ENCODE measurements around the gene APOBEC2.
A peak's percentile ranks its signal among the peaks of the same experiment; 100 is the strongest.

The APOBEC2 gene

GRCh38 chr6:41037107-41037900 is 15.7 kb upstream of the APOBEC2 start:
- DNase-seq (ENCODE audit: insufficient read length, low spot score) (no peak), FAIRE-seq (no peak)

- DNase-seq (ENCODE audit: insufficient read length, low spot score) (no peak), FAIRE-seq (no peak)
Measured at GRCh38 chr6:41038205-41038604, 14.8 kb upstream of the APOBEC2 start.

DNA sequence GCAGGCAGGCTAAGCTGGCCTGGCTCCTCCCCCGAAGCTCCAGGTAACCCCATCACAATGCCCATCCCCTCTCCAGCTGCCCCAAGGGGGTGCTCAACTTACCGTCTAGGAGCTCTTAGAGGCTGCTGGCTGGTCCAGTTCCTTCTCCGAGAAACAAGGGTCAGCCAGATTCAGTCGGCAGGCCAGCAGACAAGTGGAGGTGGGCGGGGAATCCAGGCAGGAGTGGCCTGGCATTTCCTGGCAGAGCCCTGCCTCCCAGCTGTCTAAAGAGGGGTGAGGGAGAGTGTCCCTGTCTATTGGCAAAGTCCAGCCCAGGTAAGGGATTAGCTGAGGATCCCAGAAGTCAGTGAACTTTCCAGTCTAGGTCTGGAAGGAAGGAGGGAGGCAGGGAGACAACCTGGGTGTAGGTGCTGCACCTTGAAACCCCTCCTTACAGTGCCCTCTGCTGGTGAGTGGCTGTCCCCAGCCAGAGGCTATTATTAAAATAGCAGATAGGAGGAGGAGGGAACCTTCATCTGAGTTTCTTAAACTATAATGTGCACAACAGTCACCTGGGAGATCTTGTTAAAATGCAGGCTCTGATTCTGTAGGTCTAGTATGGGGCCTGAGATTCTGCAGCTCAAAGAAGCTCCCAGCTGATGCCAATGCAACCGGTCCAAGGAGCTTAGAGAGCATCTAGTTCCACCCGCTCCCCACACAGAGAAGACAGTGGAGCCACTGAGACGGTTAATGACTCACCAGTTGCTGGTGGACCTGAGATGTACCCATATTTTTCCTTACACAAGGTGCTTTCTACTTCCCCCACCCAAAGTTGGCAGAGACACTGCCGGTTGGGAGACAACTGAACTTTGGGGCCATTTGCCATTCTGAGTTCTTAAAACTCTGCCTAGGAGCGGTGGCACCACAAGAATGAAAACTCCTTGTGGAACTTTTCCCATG is 13.7 kb upstream of the APOBEC2 start, which contains the start of gene UNC5CL:
Gene UNC5CL (minus strand): TSS at position 162 of the 939 bp plus-strand sequence. CDS start 4,147 bp downstream, outside the sequence.
- FAIRE-seq (peak; percentile 67), DNase-seq (ENCODE audit: insufficient read length, low spot score) (peak; percentile 50)

GRCh38 chr6:41040101-41040939 is 12.7 kb upstream of the APOBEC2 start:
- DNase-seq (ENCODE audit: insufficient read length, low spot score), result peak; percentile 20
- peak; percentile 35 for FAIRE-seq

- FAIRE-seq (no peak), DNase-seq (ENCODE audit: insufficient read length, low spot score) (no peak)
Measured at GRCh38 chr6:41040940-41041536, 12.0 kb upstream of the APOBEC2 start.

GRCh38 chr6:41042226-41043055 is 10.6 kb upstream of the APOBEC2 start, which contains the start of gene TSPO2:
TSPO2 (plus strand) TSS chr6:41042467; CDS start chr6:41042986, 519 bp downstream.
- DNase-seq (ENCODE audit: insufficient read length, low spot score), result no peak
- FAIRE-seq, result no peak

DNA sequence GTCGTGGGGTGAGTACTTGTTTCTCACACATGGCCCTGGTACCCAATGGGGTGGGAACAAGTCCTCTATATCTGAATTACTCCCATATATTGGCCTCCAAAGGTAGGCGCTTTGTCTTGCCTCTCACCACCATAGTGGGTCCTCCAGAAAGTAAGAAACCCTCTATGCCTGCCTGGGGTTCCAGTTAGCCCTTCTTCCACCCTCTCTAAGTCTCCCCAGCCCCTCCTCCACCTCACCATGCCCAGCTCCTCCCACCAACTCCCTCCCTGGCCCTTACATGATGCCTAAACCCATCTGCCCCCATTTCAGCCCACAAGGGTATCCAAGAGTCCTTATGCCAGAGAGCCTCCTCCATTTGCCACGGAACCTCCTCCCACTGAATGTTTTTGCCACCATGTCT is 9.9 kb upstream of the APOBEC2 start:
- DNase-seq (ENCODE audit: insufficient read length, low spot score), result no peak
- no peak for FAIRE-seq

DNA sequence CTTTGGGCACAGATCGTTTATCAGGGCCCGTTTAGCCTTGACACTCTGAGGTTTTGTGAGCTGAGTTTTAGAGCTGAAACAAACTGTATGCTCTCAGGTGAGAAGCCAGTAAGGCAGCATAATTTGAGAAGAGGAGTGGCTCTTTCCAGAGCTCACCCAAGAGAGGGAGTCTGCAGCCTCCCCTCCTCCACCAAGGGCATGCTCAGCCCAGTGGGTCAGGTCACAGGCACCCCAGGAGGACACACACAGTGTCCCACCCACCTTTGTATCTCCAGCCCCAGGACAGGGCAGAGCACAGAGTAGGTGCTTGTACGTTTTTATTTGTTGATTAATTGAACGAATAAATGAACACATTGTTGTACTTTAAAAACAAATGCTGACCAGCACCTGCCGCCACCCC is 7.3 kb upstream of the APOBEC2 start:
- no peak for FAIRE-seq

DNA sequence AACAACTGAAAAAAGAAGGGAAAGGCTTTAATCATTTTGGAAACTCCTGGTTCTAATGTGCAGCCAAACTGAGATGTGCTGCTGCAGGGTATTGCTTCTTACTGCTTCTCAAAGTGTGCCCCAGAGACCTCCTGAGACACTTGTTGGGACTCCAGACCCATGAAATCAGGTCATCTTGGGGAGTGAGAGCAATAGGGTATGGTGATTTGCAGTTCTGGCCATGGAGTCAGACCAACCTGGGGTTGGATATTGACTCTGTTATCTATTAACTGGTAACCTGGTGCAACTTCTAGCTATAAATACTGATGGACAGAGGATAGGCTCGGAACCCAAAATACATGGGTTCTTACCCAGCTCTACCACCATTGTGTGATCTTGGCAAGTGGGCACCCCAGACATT is 6.9 kb upstream of the APOBEC2 start:
- DNase-seq (ENCODE audit: insufficient read length, low spot score) (no peak), FAIRE-seq (no peak)

More for the DNA sequence above, 7.3 kb upstream of the APOBEC2 start:
- DNase-seq (ENCODE audit: insufficient read length, low spot score), result no peak

DNA sequence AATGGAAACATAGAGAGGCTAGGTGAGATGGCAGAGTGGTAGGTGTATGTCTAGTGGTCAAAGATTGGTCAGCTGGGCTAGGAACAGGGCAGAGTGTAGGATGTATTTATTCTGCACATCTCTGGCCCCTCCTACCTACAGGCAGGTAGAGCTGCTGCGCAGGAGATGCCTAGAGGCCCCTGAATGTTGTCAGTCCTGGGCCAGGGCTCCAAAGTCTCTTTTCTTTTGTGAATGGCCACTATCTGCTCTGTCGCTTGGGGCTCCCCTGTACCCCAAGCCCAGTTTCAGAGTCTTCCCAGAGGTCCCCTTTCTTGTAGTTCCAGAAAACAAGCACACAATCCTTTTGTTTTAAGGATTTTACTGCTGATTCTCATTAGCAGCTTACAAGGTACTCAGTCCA is 5.7 kb upstream of the APOBEC2 start:
- DNase-seq (ENCODE audit: insufficient read length, low spot score), result no peak
- FAIRE-seq, result no peak

DNA sequence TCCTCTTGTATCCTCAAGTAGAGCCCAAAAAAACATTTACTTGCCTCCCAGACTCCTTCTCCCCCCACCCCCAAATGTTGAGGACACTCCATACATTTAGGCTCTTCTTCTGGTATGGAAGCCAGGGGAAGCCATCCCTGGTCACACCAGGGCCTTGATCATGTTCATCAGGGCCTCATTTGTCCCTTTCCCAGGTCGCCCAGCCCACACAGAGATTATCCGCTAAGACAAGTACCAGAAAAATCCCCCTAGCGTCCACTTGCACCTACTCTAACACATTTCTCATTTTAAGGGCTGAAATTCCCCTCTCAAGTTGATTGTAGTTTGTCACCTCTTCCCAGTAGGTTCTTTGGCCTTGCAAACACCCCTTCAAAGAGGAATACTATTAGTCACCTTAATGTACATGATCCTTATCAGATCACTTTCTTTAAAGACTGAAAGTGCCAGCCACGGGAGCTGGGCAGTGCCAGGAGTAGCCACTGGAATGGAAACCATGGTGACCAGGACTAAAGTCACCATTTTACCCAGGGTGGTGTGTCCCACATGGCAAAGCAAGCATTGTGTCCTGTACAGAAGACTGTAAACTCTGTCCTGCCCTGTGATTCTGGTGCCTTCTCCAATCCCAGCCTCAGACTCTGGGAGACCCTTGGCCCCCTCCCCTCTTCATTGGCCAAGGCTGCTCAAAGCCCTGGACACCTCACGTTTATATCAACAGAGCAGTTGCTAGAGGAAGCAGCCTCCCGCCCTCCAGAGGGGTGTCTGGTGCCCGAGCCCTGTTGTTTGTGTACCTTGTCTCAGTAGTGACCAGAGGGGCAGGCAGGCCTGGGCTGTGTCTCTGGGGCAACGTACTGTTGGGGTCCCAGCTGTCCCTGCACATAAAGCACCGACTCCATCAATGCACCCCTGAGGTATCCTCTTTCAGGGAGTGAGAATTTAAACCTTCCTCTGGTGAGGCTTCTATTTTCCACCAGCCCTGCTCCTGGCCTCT is 5.0 kb upstream of the APOBEC2 start:
- FAIRE-seq, result no peak

DNA sequence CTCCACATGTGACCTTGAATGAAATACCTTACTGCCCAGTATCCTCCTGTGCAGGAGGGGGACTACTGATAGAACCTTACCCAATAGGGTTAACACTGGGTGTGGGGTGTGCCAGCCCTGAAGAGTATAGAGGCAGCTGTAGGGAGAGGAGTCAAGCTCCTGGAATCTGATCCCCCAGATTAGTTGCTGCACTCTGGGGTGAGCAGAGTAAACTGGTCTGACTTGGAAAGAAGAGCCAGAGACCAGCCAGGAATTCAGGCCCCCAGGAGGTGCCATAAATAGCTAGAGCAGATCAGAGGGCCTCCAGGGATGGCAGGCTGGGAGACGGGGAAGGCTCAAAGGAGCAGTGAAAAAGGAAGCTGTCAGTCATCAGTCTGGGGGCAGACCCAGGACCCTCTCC is 3.5 kb upstream of the APOBEC2 start:
- FAIRE-seq (no peak), DNase-seq (ENCODE audit: insufficient read length, low spot score) (no peak)

More for the DNA sequence above, 5.0 kb upstream of the APOBEC2 start:
- DNase-seq (ENCODE audit: insufficient read length, low spot score), result no peak

- DNase-seq (ENCODE audit: insufficient read length, low spot score), result no peak
- FAIRE-seq, result no peak
Measured at GRCh38 chr6:41049955-41050354, 3.0 kb upstream of the APOBEC2 start.

GRCh38 chr6:41050536-41050935 is 2.5 kb upstream of the APOBEC2 start:
- DNase-seq (ENCODE audit: insufficient read length, low spot score) (no peak), FAIRE-seq (no peak)

GRCh38 chr6:41051873-41052272 is 1.1 kb upstream of the APOBEC2 start:
- peak; percentile 31 for FAIRE-seq
- no peak for DNase-seq (ENCODE audit: insufficient read length, low spot score)

GRCh38 chr6:41054511-41054910 is 1.5 kb downstream of the APOBEC2 start:
- FAIRE-seq (no peak), DNase-seq (ENCODE audit: insufficient read length, low spot score) (no peak)

DNA sequence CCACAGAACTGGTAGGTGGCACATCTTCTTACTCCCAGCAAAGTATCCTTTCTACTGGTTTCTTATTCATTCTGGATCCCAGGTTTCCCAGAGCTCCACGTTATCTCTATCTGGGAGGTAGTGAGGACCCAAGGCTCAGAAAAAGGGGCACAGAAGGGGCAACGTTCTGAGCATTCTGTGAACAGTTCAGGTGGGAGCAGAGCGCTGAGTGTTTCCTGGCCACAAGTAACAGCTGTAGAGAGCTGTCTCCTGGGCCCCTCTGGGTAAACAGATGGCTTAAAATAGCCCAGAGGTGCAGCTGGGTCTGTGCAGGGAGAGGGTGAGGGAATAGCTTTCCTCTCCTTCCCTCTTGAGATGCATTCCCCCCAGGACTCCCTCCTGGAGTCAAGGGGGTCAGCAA is 2.1 kb downstream of the APOBEC2 start:
- FAIRE-seq (no peak), DNase-seq (ENCODE audit: insufficient read length, low spot score) (no peak)

All from GM19239 (cell line).